ENCODE results near the gene KLRC2. TPM values are rescaled to one million over a fixed set of nuclear protein-coding genes. Genes with fewer than 3 reads are reported as not detected.
"Not testable (repeated sequence)": the region's sequence is repeated elsewhere in the genome, so short reads cannot be mapped to it uniquely, and the experiment has no call there.

The KLRC2 gene
- total and polyA plus RNA-seq, 12 donors, result 0.06 to 1.3 TPM; not detected in 10

DNA sequence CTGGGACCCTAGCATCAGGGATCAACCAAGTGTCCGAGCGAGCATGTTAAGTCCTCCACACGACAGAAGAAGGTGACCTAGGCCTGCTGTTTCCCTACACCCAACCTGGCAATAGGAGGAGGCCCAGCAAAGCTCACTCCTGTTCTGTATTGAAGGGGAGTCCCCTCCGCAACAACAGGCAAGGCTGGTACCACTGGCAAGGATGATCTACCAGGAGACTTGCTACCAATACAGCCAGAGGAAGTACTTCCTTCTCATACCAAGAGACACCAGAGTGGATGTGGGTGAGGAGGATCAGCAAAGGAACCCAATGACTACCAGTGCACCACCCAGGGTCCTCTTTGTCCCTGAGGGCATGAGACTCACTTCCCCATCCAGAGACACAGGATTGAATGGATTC lies 12.4 kb upstream of the KLRC2 start:
- H3K9me3 ChIP-seq, result no peaks in the 10 kb centered on the region
- no peak for ATAC-seq
- H3K27me3 ChIP-seq, result no peaks in the 10 kb centered on the region
- TF ChIP-seq, protein P1, sequence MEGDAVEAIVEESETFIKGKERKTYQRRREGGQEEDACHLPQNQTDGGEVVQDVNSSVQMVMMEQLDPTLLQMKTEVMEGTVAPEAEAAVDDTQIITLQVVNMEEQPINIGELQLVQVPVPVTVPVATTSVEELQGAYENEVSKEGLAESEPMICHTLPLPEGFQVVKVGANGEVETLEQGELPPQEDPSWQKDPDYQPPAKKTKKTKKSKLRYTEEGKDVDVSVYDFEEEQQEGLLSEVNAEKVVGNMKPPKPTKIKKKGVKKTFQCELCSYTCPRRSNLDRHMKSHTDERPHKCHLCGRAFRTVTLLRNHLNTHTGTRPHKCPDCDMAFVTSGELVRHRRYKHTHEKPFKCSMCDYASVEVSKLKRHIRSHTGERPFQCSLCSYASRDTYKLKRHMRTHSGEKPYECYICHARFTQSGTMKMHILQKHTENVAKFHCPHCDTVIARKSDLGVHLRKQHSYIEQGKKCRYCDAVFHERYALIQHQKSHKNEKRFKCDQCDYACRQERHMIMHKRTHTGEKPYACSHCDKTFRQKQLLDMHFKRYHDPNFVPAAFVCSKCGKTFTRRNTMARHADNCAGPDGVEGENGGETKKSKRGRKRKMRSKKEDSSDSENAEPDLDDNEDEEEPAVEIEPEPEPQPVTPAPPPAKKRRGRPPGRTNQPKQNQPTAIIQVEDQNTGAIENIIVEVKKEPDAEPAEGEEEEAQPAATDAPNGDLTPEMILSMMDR (IDR thresholded peaks at IDR 0.05), result no peak
- no peaks in the 10 kb centered on the region for H3K36me3 ChIP-seq
- H3K27ac ChIP-seq, result no peak overlapping the region
- intact Hi-C loops (cut with DNase I), result loop anchor here in 1 of 10 donors (10.0 kb wide), 1 partner anchor 307 kb away; no protein-coding TSS in a partner anchor
- 85 to 91% methylated on average over 4 of the region's 4 CpGs for WGBS, 2 donors
- no peaks in the 10 kb centered on the region for H3K4me1 ChIP-seq
- H3K4me3 ChIP-seq, result no peak overlapping the region
- no peak for DNase-seq

DNA sequence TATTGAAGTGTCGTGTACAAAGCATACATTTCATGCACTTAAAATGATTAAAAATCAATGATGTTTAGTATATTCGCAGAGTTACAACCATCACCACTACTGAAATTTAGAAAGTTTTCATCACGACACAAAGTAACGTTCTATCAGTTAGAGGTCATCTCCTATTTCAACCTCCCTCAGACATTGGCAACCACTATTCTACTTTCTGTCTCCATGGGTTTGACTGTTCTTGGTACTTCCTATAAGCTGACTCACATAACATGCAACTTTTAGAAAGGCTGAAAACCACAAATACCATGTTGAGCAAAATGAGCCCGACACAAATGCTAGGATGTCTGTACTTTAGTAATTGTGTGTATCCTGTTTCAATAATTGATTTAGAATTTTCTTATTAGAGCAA lies 10.2 kb upstream of the KLRC2 start:
- DNase-seq, result not testable (repeated sequence)
- WGBS, 2 donors, result 76 to 83% methylated on average over 5 of the region's 5 CpGs

DNA sequence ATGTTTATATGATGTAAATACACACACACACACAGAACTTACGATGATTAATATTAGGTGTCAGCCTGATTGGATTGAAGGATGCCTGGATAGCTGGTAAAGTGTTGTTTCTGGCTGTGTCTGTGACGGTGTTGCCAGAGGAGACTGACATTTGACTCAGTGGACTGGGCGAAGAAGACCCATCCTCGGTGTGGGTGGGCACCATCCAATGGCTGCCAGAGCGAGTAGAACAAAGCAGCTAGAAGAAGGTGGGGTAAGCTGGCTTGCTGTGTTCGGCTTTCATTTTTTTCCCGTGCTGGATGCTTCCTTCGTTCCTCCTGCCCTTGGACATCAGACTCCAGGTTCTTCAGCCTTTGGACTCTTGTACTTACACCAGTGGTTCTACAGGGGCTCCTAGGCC lies 5.3 kb upstream of the KLRC2 start:
- not testable (repeated sequence) for H3K4me1 ChIP-seq, DNase-seq, H3K4me3 ChIP-seq, H3K27ac ChIP-seq, H3K9me3 ChIP-seq, H3K36me3 ChIP-seq, H3K27me3 ChIP-seq, ATAC-seq
- intact Hi-C loops (cut with DNase I), result loop anchor here in 1 of 10 donors (10.0 kb wide), 1 partner anchor 314 kb away; no protein-coding TSS in a partner anchor
- WGBS, 2 donors, result 88% methylated on average over 8 of the region's 8 CpGs

More for the DNA sequence above, 10.2 kb upstream of the KLRC2 start:
- intact Hi-C loops (cut with DNase I), result loop anchor here in 1 of 10 donors (10.0 kb wide), 1 partner anchor 309 kb away; no protein-coding TSS in a partner anchor
- H3K27me3 ChIP-seq, H3K4me3 ChIP-seq, ATAC-seq, H3K4me1 ChIP-seq, H3K27ac ChIP-seq, H3K9me3 ChIP-seq, H3K36me3 ChIP-seq: not testable (repeated sequence)

DNA sequence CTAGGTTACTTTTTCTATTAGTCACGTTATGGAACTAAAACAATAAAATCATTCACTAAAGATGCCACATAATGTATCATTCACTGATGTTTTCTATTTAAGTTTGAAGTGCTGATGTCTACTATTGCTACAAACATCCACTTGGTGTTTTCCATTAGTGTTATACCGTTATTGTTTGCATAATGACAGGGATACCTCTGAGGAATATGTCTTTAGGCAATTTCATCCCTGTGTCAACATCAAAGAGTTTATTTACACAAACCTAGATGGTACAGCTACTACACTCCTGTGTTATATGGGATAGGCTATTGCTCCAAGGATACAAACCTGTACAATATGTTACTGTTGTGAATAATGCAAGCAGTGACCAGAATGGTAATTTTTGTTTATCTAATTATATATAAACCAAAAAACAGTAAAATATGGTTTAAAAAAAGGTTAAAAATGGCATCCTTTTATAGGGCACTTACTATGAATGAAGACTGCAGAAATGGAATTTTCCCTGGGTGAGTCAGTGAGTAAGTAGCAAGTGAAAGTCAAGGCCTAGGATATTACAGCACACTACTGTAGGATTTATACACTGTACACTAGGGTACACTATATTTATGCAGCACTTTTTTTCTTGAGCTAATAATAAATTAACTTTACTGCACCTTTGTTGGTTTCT lies 3.9 kb upstream of the KLRC2 start:
- not testable (repeated sequence) for H3K4me3 ChIP-seq, ATAC-seq, H3K4me1 ChIP-seq, H3K9me3 ChIP-seq, H3K36me3 ChIP-seq, H3K27ac ChIP-seq, H3K27me3 ChIP-seq, DNase-seq
- WGBS, 2 donors, result 64 to 80% methylated on average over 1 to 2 of the region's 2 CpGs
- intact Hi-C loops (cut with DNase I), result loop anchor here in 1 of 10 donors (10.0 kb wide), 1 partner anchor 315 kb away; no protein-coding TSS in a partner anchor

DNA sequence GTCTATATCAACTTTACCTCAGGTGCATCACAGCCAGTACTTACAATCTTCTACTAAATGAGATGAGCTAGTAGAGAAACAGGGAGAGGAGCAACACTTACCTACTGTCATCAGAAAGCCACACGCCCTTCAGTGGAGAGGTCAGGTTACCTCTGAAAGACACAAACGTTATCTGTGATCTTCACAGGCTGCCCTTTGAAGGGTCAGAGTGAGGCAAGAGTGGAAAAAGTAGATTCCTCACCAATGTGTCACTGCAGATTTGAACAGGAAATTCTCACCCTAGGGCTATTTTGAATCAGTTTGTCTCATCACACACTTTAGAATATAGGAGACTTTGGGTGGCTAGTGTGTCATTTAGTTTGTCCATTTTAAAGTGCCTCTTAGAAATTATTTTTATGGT lies 1.8 kb upstream of the KLRC2 start:
- H3K27me3 ChIP-seq; H3K4me3 ChIP-seq; H3K4me1 ChIP-seq; H3K9me3 ChIP-seq; ATAC-seq; intact Hi-C loops (cut with DNase I); H3K27ac ChIP-seq; DNase-seq; H3K36me3 ChIP-seq: not testable (repeated sequence)
- WGBS, 2 donors, result 26% methylated on average over 2 of the region's 2 CpGs; no CpG with 5 or more reads in 1 of the 2 donors

DNA sequence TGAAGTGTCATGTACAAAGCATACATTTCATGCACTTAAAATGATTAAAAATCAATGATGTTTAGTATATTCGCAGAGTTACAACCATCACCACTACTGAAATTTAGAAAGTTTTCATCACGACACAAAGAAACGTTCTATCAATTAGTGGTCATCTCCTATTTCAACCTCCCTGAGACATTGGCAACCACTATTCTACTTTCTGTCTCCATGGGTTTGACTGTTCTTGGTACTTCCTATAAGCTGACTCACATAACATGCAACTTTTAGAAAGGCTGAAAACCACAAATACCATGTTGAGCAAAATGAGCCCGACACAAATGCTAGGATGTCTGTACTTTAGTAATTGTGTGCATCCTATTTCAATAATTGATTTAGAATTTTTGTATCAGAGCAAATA lies 5.2 kb downstream of the KLRC2 start:
- H3K9me3 ChIP-seq; H3K36me3 ChIP-seq; intact Hi-C loops (cut with DNase I); H3K27ac ChIP-seq; H3K4me3 ChIP-seq; ATAC-seq; H3K4me1 ChIP-seq; DNase-seq; H3K27me3 ChIP-seq: not testable (repeated sequence)
- 87 to 88% methylated on average over 4 of the region's 4 CpGs for WGBS, 2 donors

DNA sequence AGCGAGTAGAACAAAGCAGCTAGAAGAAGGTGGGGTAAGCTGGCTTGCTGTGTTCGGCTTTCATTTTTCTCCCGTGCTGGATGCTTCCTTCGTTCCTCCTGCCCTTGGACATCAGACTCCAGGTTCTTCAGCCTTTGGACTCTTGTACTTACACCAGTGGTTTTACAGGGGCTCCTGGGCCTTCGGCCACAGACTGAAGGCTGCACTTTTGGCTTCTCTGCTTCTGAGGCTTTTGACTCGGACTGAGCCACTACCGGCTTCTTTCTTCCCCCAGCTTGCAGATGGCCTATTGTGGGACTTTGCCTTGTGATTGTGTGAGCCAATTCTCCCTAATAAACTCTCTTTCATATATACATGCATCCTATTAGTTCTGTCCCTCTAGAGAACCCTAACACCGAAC lies 9.9 kb downstream of the KLRC2 start:
- H3K36me3 ChIP-seq; DNase-seq; H3K9me3 ChIP-seq; H3K27me3 ChIP-seq; H3K4me1 ChIP-seq; intact Hi-C loops (cut with DNase I); H3K4me3 ChIP-seq; ATAC-seq; H3K27ac ChIP-seq: not testable (repeated sequence)
- 89 to 91% methylated on average over 8 of the region's 8 CpGs for WGBS, 2 donors

DNA sequence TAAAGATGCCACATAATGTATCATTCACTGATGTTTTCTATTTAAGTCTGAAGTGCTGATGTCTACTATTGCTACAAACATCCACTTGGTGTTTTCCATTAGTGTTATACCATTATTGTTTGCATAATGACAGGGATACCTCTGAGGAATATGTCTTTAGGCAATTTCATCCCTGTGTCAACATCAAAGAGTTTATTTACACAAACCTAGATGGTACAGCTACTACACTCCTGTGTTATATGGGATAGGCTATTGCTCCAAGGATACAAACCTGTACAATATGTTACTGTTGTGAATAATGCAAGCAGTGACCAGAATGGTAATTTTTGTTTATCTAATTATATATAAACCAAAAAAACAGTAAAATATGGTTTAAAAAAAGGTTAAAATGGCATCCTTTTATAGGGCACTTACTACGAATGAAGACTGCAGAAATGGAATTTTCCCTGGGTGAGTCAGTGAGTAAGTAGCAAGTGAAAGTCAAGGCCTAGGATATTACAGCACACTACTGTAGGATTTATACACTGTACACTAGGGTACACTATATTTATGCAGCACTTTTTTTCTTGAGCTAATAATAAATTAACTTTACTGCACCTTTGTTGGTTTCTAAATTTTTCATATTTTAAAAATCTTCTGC lies 11.4 kb downstream of the KLRC2 start:
- H3K4me1 ChIP-seq; H3K27ac ChIP-seq; intact Hi-C loops (cut with DNase I); H3K36me3 ChIP-seq; DNase-seq; H3K27me3 ChIP-seq; H3K4me3 ChIP-seq; H3K9me3 ChIP-seq; ATAC-seq: not testable (repeated sequence)
- 73 to 89% methylated on average over 1 of the region's 1 CpG for WGBS, 2 donors

DNA sequence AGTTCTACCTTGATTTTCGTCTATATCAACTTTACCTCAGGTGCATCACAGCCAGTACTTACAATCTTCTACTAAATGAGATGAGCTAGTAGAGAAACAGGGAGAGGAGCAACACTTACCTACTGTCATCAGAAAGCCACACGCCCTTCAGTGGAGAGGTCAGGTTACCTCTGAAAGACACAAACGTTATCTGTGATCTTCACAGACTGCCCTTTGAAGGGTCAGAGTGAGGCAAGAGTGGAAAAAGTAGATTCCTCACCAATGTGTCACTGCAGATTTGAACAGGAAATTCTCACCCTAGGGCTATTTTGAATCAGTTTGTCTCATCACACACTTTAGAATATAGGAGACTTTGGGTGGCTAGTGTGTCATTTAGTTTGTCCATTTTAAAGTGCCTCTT lies 13.7 kb downstream of the KLRC2 start:
- ATAC-seq; H3K4me1 ChIP-seq; intact Hi-C loops (cut with DNase I); H3K9me3 ChIP-seq; H3K4me3 ChIP-seq; DNase-seq; H3K27me3 ChIP-seq; H3K36me3 ChIP-seq; H3K27ac ChIP-seq: not testable (repeated sequence)
- WGBS, 2 donors, result 25 to 42% methylated on average over 2 of the region's 3 CpGs

DNA sequence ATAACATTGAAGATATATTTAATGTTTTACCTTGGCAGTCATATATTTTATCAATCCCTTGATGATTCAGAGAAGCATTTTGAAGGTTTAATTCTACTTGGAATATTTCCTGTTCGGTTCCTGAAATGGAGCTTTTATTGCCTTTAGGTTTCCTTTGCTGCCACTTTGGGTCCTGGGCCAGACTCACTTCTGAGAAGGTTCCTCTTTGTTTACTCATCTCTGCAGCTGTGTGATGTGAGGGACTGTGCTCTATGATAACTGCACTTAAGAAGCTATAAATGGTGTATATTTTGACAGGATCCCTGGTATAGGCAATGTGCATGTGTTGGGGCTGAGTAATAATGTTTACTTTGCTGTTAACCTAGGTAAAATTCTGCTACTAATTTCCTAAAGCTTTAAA lies 15.5 kb downstream of the KLRC2 start, which contains the start of gene KLRC3:
TSS of gene KLRC3 (minus strand) at position 262 of the 400 bp plus-strand sequence. CDS start at position 217, 45 bp downstream.
- ATAC-seq; H3K27ac ChIP-seq; DNase-seq; H3K27me3 ChIP-seq; H3K4me3 ChIP-seq; H3K36me3 ChIP-seq; H3K9me3 ChIP-seq; intact Hi-C loops (cut with DNase I); H3K4me1 ChIP-seq: not testable (repeated sequence)
- 63 to 66% methylated on average over 1 of the region's 1 CpG for WGBS, 2 donors
